ENCODE measurements around the gene NPHP1. TPM values are rescaled to one million over a fixed set of nuclear protein-coding genes. Genes with fewer than 3 reads are reported as not detected.

The NPHP1 gene
- total and polyA plus RNA-seq, 2 of the 4 experiments (the other 2 are of a cell fraction), result 1.8 to 2.5 TPM

GRCh38 chr2:110152943-110153342 is 51.9 kb downstream of the NPHP1 start:
- WGBS, 2 experiments (ENCODE audit: extremely low coverage in 2 of 2, insufficient read length in 1 of 2), result no CpG with 5 or more reads among the region's 3 CpGs
- H2BK5ac ChIP-seq (ENCODE audit: low read depth, low read length, poor library complexity, severe bottlenecking), result no peak overlapping the region
- H3K4me3 ChIP-seq (ENCODE audit: insufficient read depth, low read depth, low read length), result no peak overlapping the region
- H3K79me1 ChIP-seq (ENCODE audit: low read depth in 1 of 2, low read length in 2 of 2), result no peaks in the 10 kb centered on the region
- H3K4ac ChIP-seq (ENCODE audit: low read depth, low read length), result no peak overlapping the region
- H3K9me1 ChIP-seq (ENCODE audit: insufficient read depth, low read length), result peaks cover 3% of the 10 kb centered on the region
- no peak overlapping the region for H2AK5ac ChIP-seq (ENCODE audit: low read depth, low read length)
- ChIA-PET POLR2A (ENCODE audit: unreplicated experiment) (no interaction called here), CTCF (no interaction called here)
- no peak overlapping the region for H3K4me2 ChIP-seq (ENCODE audit: low read depth, low read length)
- H4K91ac ChIP-seq (ENCODE audit: insufficient read depth, low read depth, low read length), result no peak overlapping the region
- in situ Hi-C loops (cut with MboI; ENCODE audit: low sequenced_read_pairs), result no loop called here
- no peak overlapping the region; a peak in 1 of 4 replicates for H4K8ac ChIP-seq (ENCODE audit: low read depth in 2 of 2, low read length in 2 of 2)
- H2BK120ac ChIP-seq (ENCODE audit: low read depth, low read length), result no peak overlapping the region
- peaks cover 3% of the 10 kb centered on the region for H3K4me1 ChIP-seq (ENCODE audit: control insufficient read depth, insufficient read depth, low read length)
- dilution Hi-C loops (cut with HindIII; ENCODE audit: low sequenced_read_pairs, unreplicated experiment), result no loop called here
- TF ChIP-seq MAZ (IDR thresholded peaks at IDR 0.05; ENCODE audit: borderline replicate concordance, low read depth, low read length), result no peak
- TF ChIP-seq USF2 (IDR thresholded peaks at IDR 0.05; ENCODE audit: low read depth, low read length), result no peak
- TF ChIP-seq RFX5 (IDR thresholded peaks at IDR 0.05; ENCODE audit: low read depth, low read length), result no peak
- no peak for TF ChIP-seq MXI1 (IDR thresholded peaks at IDR 0.05; ENCODE audit: borderline replicate concordance, low read depth, low read length)
- TF ChIP-seq CTCF (conservative IDR thresholded peaks at IDR 0.05; ENCODE audit: low read depth, low read length), result no peak
- TF ChIP-seq POLR2A (IDR thresholded peaks at IDR 0.05; ENCODE audit: low read depth, low read length), result no peak
- TF ChIP-seq CEBPB (IDR thresholded peaks at IDR 0.05; ENCODE audit: low read depth, low read length), result no peak
- no peak for TF ChIP-seq SMC3 (IDR thresholded peaks at IDR 0.05; ENCODE audit: low read depth, low read length)
- no peak for TF ChIP-seq BHLHE40 (IDR thresholded peaks at IDR 0.05; ENCODE audit: low read depth, low read length)
- no peak for TF ChIP-seq RCOR1 (IDR thresholded peaks at IDR 0.05; ENCODE audit: insufficient replicate concordance, low read length)
- no peak for TF ChIP-seq FOS (IDR thresholded peaks at IDR 0.05; ENCODE audit: low read depth, low read length)
- TF ChIP-seq MAFK (IDR thresholded peaks at IDR 0.05; ENCODE audit: low read depth, low read length), result no peak
- TF ChIP-seq NFE2L2 (IDR thresholded peaks at IDR 0.05; ENCODE audit: low read depth, low read length), result no peak
- TF ChIP-seq CHD1 (IDR thresholded peaks at IDR 0.05; ENCODE audit: low read depth, low read length), result no peak
- no peak for TF ChIP-seq RAD21 (IDR thresholded peaks at IDR 0.05; ENCODE audit: low read length)
- H3K18ac ChIP-seq (ENCODE audit: low read depth, low read length), result no peak overlapping the region
- DNase-seq (no peak), ATAC-seq (ENCODE audit: low read depth) (no peak)
- H2AK9ac ChIP-seq (replicated peaks; ENCODE audit: low read depth, low read length, poor library complexity), result no peak overlapping the region
- no peak overlapping the region for H3K14ac ChIP-seq (replicated peaks; ENCODE audit: low read depth, low read length)
- H2BK20ac ChIP-seq (ENCODE audit: low read depth, low read length), result no peak overlapping the region
- no peak overlapping the region for H3K27ac ChIP-seq (ENCODE audit: insufficient read depth, low read length)
- no peaks in the 10 kb centered on the region for H4K20me1 ChIP-seq (ENCODE audit: insufficient read depth, low read length)
- no peak overlapping the region for H2BK15ac ChIP-seq (ENCODE audit: low read depth, low read length)
- peaks cover 3% of the 10 kb centered on the region for H3K9me3 ChIP-seq (ENCODE audit: control insufficient read depth, insufficient read depth, low read length)
- no peak overlapping the region for H3K9ac ChIP-seq (ENCODE audit: low read depth, low read length)
- H3K56ac ChIP-seq (ENCODE audit: extremely low read depth, insufficient read depth, low read length), result no peak overlapping the region
- H3K23ac ChIP-seq (ENCODE audit: low read depth, low read length), result no peak overlapping the region
- H3K27me3 ChIP-seq (ENCODE audit: control insufficient read depth, insufficient read depth, low read length), result no peaks in the 10 kb centered on the region
- H3K36me3 ChIP-seq (ENCODE audit: control insufficient read depth, insufficient read depth, low read length), result no peaks in the 10 kb centered on the region
- BruUV-seq (replicated peaks), result no TSS peak
- H2AFZ ChIP-seq (replicated peaks; ENCODE audit: low read length, poor library complexity), result no peak overlapping the region
- H4K5ac ChIP-seq (ENCODE audit: low read depth, low read length), result no peak overlapping the region
- intact Hi-C loops (cut with micrococcal nuclease), result loop anchor here (2.0 to 5.0 kb wide), 2 partner anchors 20 to 36 kb away; partner anchors contain the start of gene MALL
